A549 treated with AZD9567 at 1 μM for 4 hours (cell line): ENCODE results near the gene HRH3. TPM values are rescaled to one million over a fixed set of nuclear protein-coding genes. Genes with fewer than 3 reads are reported as not detected.

ENCODE experiments used
- total RNA-seq: library from RNA; stranded (reverse); fragments of 200-300 nt; extraction: Qiagen RNA extraction; gene quantifications from 5 replicates; pipeline ENCODE4 v1.2.3, GENCODE V29; 2022; ENCODE audit not compliant: insufficient read depth

Gene HRH3
- total RNA-seq = 0.05 to 0.06 TPM in 2 of 5 replicates, not detected in the others

DNA sequence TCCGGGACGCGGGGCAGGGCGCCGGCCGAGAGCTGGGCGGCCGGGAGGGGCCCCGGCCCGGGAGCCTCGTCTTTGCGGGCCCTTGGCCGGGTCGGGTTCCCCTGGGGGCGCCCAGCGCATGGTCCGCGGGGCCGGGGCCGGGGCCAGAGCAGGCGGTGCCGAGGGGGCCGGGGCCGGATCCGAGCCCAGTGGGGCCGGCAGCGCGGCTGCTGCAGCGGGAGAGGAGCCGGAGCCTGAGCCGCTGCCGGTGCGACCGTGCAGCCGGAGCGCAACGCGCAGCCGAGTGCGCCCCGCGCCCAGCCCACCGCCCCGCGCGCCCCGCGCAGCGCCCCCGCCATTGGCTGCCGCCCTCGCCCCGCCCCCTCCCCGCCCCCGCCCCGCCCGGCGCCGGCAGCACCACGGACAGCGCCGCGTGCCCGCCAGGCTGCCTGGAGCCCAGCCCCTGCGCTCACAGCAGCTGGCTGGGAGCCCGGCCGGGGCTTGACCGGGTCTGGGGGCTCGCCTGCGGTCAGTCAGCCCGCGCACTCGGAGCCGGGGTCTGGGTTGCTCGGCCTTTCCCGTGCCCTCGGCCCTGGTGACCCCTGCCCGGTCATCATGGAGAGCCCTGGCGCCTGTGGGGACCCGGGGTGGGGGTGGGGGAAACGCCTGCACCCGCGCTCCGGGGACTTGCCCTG, at the start of gene HRH3:
TSS of gene HRH3 (minus strand) at position 287 of the 674 bp plus-strand sequence. CDS start 308 bp downstream, outside the sequence.

GRCh38 chr20:62237801-62238568, 17.9 kb upstream of the HRH3 start, which contains the start of gene OSBPL2:
Gene OSBPL2 (plus strand): TSS chr20:62238521. CDS start chr20:62256185, 17,664 bp downstream.

DNA sequence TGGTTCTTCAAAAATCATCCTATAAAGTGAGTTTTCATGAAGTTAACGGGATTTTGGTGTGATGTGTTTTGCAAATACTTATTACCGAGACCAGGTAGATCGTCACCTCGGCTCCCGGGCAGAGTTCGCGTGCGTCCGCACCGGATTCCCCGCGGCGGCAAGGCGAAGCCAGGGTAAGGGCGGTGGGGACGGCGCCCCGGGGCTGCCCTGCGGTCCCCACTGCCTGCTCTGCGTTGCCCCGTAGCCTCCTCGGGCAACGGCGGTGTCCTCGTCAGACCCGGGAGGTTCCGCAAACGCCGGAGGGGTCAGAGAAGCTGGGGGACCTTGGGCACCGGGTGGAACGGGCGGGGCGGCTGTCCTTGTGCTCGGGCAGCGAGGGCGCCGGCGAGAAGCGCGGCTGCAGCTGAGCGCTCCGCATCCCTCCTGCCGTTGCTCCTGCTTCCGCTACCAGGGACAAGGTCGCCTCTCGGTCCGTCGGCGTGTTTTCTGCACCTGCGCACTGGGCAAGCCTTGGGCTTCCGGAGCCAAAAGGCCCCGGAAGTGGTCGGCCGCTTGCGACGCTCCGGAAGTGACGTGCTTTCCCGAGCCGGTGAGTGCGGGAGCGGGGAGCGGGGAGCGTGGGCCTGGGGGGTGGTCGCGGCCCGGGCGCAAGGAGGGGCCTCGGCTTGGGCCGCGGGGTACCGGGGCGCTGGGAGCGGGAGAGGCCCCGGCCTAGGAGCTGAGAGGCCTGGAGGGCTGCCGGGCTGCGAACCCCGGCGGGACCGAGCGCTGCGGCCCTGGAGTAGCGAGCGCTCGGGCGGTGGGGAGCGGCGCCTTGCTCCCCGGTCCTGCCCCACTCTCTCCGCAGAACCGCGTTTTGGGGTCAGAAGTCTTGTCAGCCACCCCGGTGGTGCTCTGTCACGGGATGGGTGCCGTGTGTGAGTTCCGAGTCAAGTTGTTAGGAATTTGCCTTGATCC, 37.3 kb downstream of the HRH3 start, which contains the start of gene MTG2:
TSS of gene MTG2 (plus strand) at position 560 of the 957 bp plus-strand sequence. CDS start 10,393 bp downstream, outside the sequence.

Other genes starting within 250 kb of the HRH3 start
- 16.5 to 22.8 TPM (median 18.6 TPM) in 5 replicates for gene TAF4, start 154.4 kb downstream of the HRH3 start, total RNA-seq
- gene LSM14B, start 97.8 kb downstream of the HRH3 start, total RNA-seq = 28.1 to 33.0 TPM (median 29.1 TPM) in 5 replicates
- 473 to 589 TPM (median 565 TPM) in 5 replicates for gene PSMA7, start 76.9 kb downstream of the HRH3 start, total RNA-seq
- gene SS18L1, start 76.5 kb downstream of the HRH3 start, total RNA-seq = 9.6 to 13.5 TPM (median 11.1 TPM) in 5 replicates
- gene MTG2, start 37.2 kb downstream of the HRH3 start, total RNA-seq = 20.2 to 41.4 TPM (median 39.6 TPM) in 5 replicates
- gene OSBPL2, start 18.2 kb upstream of the HRH3 start, total RNA-seq = 16.8 to 21.9 TPM (median 20.4 TPM) in 5 replicates
- gene ADRM1, start 82.7 kb upstream of the HRH3 start, total RNA-seq = 156 to 196 TPM (median 192 TPM) in 5 replicates
- gene LAMA5, start 147.0 kb upstream of the HRH3 start, total RNA-seq = 190 to 476 TPM (median 435 TPM) in 5 replicates
- gene RPS21, start 166.8 kb upstream of the HRH3 start, total RNA-seq = 1,967 to 3,050 TPM (median 2,844 TPM) in 5 replicates
- gene CABLES2, start 187.0 kb upstream of the HRH3 start, total RNA-seq = 3.9 to 5.9 TPM (median 5.5 TPM) in 5 replicates
- 0.45 to 0.74 TPM (median 0.61 TPM) in 4 of 5 replicates, not detected in the other for gene RBBP8NL, start 207.3 kb upstream of the HRH3 start, total RNA-seq